Spleen (tissue), 7 donors: ENCODE data around the gene PGAP3.

Source experiments
- CTCF ChIP-seq, 11 experiments: fragments of 200-600 bp in 7 of 11; fragments of 450-650 bp in 4 of 11; sonication (generic) in 4 of 11; IDR thresholded peaks in 8 of 11; conservative IDR thresholded peaks in 3 of 11; 1 replicate in 7 of 11; 2 replicates in 4 of 11; pipeline versions ENCODE4 v1.4.0 to v1.8.0; 2016 to 2021; ENCODE audit warnings: antibody characterized with exemption in 11 of 11, inconsistent platforms in 4 of 11, mild to moderate bottlenecking in 1 of 11
- POLR2A ChIP-seq, 3 donors: fragments of 450-650 bp; IDR thresholded peaks; one replicate each; pipeline ENCODE4 v1.5.1; 2017; ENCODE audit warnings: antibody characterized with exemption in 3 of 3, mild to moderate bottlenecking in 1 of 3
- POLR2AphosphoS5 ChIP-seq, 3 donors: sonication (generic); formaldehyde crosslinking; IDR thresholded peaks; one replicate each; pipeline ENCODE4 v1.5.1; 2017; ENCODE audit warnings: antibody characterized with exemption in 3 of 3
- donor health status: DM: no; HTN: no; CAD: no; lungs with moderate emphysema.
- donor health status: DM: no; HTN: no; CAD: no.
- donor health status: DM: no; HTN: no; CAD: no.

GRCh38 chr17:39628655-39629493 lies 59.0 kb downstream of the PGAP3 start:
- TF ChIP-seq CTCF (IDR thresholded peaks at IDR 0.05 in 8 of 11, conservative IDR thresholded peaks at IDR 0.05 in 3 of 11) (no peak), POLR2A (IDR thresholded peaks at IDR 0.05) (no peak), POLR2AphosphoS5 (IDR thresholded peaks at IDR 0.05) (no peak)
